ENCODE results near the gene MSMP. TPM values are rescaled to one million over a fixed set of nuclear protein-coding genes. Genes with fewer than 3 reads are reported as not detected.

Gene MSMP
- total and polyA plus RNA-seq, 9 of the 15 experiments (the other 6 are each of a cell fraction or from before 2014, with no cell fraction given) = 0.60 TPM; not detected in 8

DNA sequence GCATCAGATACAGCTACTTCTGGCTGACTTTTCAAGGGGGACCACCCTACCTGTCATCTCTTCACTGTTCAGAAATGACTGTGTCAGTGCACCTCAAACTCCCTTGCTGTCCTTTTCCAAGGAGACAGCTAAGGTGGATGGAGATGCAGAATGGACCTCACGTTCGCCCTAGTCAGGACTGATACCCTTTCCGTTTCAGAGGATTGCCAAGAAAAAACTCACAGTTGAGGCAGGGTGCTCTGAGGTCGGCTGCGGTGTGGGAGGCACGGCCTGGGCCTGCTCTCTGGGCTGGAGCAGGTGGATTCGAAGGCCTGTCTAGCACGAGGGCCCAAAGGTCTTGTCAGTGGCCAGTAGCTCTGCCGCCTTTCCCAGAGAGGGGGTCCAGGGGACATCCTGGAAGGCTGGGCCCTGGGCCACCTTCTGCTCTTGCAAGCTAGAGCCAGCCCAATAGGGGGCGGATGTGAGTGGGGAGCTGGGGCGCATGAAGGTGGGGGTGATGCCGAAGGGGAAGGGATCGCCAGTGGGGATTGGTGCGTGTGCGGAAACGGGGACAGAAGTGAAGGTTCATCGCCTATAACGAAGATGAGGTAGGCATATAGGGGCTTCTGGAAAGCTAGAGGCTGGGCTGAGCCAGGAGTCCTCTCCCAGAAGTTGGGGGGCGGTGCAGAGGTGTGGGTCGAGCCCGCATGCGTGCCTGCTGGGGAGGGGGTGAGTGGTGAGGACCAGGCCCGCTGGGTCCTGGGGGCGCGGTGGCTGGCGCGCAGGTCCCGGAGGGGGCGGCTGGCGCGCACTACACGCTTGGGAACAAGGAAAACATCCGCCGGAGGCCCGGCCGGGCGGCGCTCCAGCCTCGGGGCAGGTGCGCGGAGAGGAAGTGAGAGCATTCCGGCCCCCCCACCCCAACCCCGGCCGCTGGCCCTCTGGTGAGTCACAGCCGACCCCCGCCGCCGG is 2.5 kb upstream of the MSMP start (continued):
- TF ChIP-seq SMARCA5 (IDR thresholded peaks at IDR 0.05) = no peak
- no peak for TF ChIP-seq ZNF696 (CRISPR knock-in tag; conservative IDR thresholded peaks at IDR 0.05)
- TF ChIP-seq SIRT6 (IDR thresholded peaks at IDR 0.05; ENCODE audit: low read depth, low read length) = no peak
- TF ChIP-seq HNRNPH1 (optimal IDR thresholded peaks at IDR 0.05; ENCODE audit: low read depth, low read length) = no peak
- TF ChIP-seq ELF2 (CRISPR knock-in tag; IDR thresholded peaks at IDR 0.05) = 0 out of 2 replicates have a peak, but pooled peaks have one; percentile 21
- no peak for TF ChIP-seq SIN3A (IDR thresholded peaks at IDR 0.05; ENCODE audit: borderline replicate concordance in 2 of 2, control insufficient read depth in 1 of 2, low read depth in 2 of 2, low read length in 2 of 2)
- 0 out of 2 replicates have a peak, but pooled peaks have one; percentile 30 for TF ChIP-seq DNMT1 (IDR thresholded peaks at IDR 0.05)
- no peak for TF ChIP-seq MEF2A (IDR thresholded peaks at IDR 0.05; ENCODE audit: control insufficient read depth, low read depth, low read length)
- no peak for TF ChIP-seq BCL6 (CRISPR knock-in tag; IDR thresholded peaks at IDR 0.05)
- no peak for TF ChIP-seq SMAD2 (IDR thresholded peaks at IDR 0.05; ENCODE audit: low read depth, low read length)
- TF ChIP-seq CEBPB (tag; IDR thresholded peaks at IDR 0.05) = no peak
- no peak for TF ChIP-seq SAFB (IDR thresholded peaks at IDR 0.05; ENCODE audit: borderline replicate concordance, low read depth, low read length)
- peak; percentile 30; the same call in 1 of the 2 replicates for TF ChIP-seq NFIC (IDR thresholded peaks at IDR 0.05)
- peak; percentile 68 to 89 for TF ChIP-seq MAZ (CRISPR knock-in tag; conservative IDR thresholded peaks at IDR 0.05 in 1 of 2, IDR thresholded peaks at IDR 0.05 in 1 of 2)
- TF ChIP-seq, protein P1, sequence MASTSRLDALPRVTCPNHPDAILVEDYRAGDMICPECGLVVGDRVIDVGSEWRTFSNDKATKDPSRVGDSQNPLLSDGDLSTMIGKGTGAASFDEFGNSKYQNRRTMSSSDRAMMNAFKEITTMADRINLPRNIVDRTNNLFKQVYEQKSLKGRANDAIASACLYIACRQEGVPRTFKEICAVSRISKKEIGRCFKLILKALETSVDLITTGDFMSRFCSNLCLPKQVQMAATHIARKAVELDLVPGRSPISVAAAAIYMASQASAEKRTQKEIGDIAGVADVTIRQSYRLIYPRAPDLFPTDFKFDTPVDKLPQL (IDR thresholded peaks at IDR 0.05; ENCODE audit: extremely low read depth, insufficient read length) = no peak
- 0 out of 2 replicates have a peak, but pooled peaks have one; percentile 17 for TF ChIP-seq HLTF (IDR thresholded peaks at IDR 0.05)
- TF ChIP-seq L3MBTL2 (IDR thresholded peaks at IDR 0.05) = peak; percentile 43; the same call in 1 of the 2 replicates
- TF ChIP-seq EHMT2 (IDR thresholded peaks at IDR 0.05) = 0 out of 2 replicates have a peak, but pooled peaks have one; percentile 37
- TF ChIP-seq, protein P2, sequence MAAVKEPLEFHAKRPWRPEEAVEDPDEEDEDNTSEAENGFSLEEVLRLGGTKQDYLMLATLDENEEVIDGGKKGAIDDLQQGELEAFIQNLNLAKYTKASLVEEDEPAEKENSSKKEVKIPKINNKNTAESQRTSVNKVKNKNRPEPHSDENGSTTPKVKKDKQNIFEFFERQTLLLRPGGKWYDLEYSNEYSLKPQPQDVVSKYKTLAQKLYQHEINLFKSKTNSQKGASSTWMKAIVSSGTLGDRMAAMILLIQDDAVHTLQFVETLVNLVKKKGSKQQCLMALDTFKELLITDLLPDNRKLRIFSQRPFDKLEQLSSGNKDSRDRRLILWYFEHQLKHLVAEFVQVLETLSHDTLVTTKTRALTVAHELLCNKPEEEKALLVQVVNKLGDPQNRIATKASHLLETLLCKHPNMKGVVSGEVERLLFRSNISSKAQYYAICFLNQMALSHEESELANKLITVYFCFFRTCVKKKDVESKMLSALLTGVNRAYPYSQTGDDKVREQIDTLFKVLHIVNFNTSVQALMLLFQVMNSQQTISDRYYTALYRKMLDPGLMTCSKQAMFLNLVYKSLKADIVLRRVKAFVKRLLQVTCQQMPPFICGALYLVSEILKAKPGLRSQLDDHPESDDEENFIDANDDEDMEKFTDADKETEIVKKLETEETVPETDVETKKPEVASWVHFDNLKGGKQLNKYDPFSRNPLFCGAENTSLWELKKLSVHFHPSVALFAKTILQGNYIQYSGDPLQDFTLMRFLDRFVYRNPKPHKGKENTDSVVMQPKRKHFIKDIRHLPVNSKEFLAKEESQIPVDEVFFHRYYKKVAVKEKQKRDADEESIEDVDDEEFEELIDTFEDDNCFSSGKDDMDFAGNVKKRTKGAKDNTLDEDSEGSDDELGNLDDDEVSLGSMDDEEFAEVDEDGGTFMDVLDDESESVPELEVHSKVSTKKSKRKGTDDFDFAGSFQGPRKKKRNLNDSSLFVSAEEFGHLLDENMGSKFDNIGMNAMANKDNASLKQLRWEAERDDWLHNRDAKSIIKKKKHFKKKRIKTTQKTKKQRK (IDR thresholded peaks at IDR 0.05; ENCODE audit: borderline replicate concordance, low read depth, low read length) = no peak
- TF ChIP-seq, protein P3, sequence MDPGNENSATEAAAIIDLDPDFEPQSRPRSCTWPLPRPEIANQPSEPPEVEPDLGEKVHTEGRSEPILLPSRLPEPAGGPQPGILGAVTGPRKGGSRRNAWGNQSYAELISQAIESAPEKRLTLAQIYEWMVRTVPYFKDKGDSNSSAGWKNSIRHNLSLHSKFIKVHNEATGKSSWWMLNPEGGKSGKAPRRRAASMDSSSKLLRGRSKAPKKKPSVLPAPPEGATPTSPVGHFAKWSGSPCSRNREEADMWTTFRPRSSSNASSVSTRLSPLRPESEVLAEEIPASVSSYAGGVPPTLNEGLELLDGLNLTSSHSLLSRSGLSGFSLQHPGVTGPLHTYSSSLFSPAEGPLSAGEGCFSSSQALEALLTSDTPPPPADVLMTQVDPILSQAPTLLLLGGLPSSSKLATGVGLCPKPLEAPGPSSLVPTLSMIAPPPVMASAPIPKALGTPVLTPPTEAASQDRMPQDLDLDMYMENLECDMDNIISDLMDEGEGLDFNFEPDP (CRISPR knock-in tag; IDR thresholded peaks at IDR 0.05) = no peak
- TF ChIP-seq, protein P4, sequence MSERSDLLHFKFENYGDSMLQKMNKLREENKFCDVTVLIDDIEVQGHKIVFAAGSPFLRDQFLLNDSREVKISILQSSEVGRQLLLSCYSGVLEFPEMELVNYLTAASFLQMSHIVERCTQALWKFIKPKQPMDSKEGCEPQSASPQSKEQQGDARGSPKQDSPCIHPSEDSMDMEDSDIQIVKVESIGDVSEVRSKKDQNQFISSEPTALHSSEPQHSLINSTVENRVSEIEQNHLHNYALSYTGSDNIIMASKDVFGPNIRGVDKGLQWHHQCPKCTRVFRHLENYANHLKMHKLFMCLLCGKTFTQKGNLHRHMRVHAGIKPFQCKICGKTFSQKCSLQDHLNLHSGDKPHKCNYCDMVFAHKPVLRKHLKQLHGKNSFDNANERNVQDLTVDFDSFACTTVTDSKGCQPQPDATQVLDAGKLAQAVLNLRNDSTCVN (CRISPR knock-in tag; IDR thresholded peaks at IDR 0.05) = 0 out of 2 replicates have a peak, but pooled peaks have one; percentile 59

All from K562 (cell line).